GM19455 (cell line): ENCODE results near the gene WDR12.
"Not testable (repeated sequence)": the region's sequence is repeated elsewhere in the genome, so short reads cannot be mapped to it uniquely, and the experiment has no call there.

Experiments
- ATAC-seq: cut with Tn5 transposase; IDR thresholded peaks from one replicate; pipeline ENCODE4 v1.9.1; 2021; ENCODE audit not compliant: unreplicated experiment

Gene WDR12

GRCh38 chr2:202911512-202912341, at the start of gene WDR12, which contains the start of gene CARF:
TSS of gene WDR12 (minus strand) at chr2:202911673. CDS start at chr2:202911476, 197 bp downstream.
TSS of gene CARF (plus strand) at chr2:202912275. CDS start at chr2:202941903, 29,628 bp downstream.
- peak; percentile 79 for ATAC-seq

- ATAC-seq = no peak
These were observed 49.1 kb upstream of the WDR12 start for GRCh38 chr2:202960524-202960923.

- no peak for ATAC-seq
These were observed 39.1 kb upstream of the WDR12 start for GRCh38 chr2:202950592-202950991.

GRCh38 chr2:202949333-202949732, 37.9 kb upstream of the WDR12 start:
- not testable (repeated sequence) for ATAC-seq

GRCh38 chr2:202945497-202945896, 34.0 kb upstream of the WDR12 start:
- ATAC-seq = no peak

DNA sequence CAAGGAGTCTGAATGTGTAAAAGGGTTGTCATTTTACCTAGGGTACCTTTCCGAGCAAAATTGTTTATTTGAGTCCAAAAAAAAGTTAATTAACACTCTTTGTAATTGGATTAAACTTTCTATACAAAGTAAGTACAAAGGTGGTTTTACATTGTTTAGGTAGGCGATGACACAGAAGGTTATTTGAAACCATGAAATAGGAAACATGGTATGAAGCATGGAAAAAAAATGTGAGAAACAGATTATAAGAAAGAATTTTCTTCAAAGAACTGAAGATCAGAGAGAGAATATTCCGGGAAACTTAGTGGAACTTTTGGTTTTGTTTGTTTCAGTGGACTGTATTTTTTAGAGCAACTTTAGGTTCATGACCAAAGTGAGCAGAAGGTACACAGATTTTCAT, 33.3 kb upstream of the WDR12 start:
- no peak for ATAC-seq

DNA sequence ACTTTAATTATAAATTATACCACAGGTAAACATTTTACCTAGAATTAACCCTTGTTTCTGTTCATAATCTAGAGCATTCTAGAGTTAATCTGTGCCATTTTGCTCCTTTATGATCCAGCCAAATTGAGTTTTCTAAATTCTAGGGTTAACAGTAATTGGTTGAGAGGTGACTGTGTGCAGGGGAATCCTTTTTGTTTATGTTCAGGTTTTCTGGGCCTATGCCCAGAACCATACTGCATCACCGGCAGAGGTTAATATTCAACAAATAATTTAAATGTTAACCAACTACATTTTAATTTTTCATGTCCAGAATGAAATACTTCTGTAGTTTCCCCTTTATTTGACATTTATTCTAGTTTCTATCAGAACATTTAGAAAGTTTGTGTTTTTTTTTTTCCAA, 32.9 kb upstream of the WDR12 start:
- ATAC-seq = no peak

GRCh38 chr2:202941771-202942170, 30.3 kb upstream of the WDR12 start:
- no peak for ATAC-seq

GRCh38 chr2:202938960-202939359, 27.5 kb upstream of the WDR12 start:
- ATAC-seq = no peak

- ATAC-seq = no peak
These were observed 23.0 kb upstream of the WDR12 start for GRCh38 chr2:202934456-202934855.

- ATAC-seq = no peak
These were observed 22.5 kb upstream of the WDR12 start for GRCh38 chr2:202933958-202934357.

GRCh38 chr2:202933139-202933510, 21.7 kb upstream of the WDR12 start:
- ATAC-seq = no peak

DNA sequence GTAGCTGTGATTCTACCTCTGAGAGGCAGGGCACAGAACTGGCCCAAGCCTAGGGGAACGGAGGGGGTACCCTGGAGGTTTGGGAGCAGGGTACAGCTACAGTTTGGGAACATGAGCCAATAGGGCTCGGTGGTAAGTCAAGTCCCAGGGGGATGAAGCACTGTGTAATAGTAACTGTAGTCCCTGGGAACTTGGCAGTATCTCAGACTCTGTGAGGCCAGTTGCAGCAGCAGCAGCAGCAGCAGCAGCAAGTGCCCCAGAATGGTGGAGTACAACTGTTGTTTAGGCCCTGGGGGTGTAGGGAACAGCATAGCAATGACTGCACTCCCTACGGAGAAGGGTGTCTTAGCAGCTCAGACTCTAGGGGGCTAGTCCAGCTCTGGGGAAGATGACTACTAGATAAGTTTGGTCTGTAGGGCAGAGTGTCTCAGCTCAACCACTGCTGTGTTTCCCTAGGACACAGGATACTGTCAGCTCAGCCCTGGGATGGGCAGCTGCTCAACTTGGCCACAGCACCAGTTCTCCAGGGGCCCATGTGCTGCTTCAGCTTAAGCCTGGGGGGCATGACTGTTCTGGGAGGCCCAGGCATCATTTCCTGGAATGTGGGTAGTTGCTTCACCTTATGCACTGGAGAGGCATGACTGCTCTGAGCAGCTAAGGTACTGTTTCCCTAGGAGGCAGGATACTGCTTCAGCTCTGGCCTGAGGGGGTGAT, 21.1 kb upstream of the WDR12 start:
- no peak for ATAC-seq

- no peak for ATAC-seq
These were observed 7.4 kb upstream of the WDR12 start for GRCh38 chr2:202918860-202919259.

- peak; percentile 60 for ATAC-seq
These were observed 1.1 kb upstream of the WDR12 start for GRCh38 chr2:202912342-202913201.

DNA sequence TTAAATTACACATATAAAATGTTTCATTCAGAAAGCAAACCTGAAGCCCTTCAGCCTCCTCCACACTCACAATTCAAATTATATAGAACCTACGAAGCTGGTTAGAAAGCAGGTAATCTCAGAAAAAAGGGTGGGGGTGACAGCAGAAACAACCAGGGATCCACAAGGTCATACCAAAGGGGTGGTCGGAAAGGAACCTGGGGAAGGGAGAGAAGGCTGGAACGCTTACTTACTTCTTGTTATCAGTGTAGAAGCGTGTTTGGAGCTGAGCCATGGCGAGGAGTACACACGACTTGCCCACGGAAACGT, 316 bp downstream of the WDR12 start:
- peak; percentile 7 for ATAC-seq

DNA sequence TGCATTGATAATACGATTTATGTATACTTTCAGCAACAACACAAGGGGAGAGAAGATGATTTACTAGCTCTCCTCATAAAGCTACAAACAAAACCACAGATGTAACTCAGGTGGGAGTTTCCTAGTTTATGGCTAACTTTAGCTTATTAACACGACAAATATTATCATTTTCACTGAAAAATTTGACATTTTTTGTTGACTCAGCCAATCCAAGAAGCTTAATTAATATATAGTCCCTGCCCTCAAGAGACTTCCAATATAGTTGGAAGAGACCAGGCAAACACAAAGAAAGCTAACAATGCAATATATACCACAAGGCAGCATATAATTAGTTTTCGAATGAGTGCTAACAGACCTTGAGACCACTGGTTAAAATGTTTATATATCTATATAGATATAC, 775 bp downstream of the WDR12 start:
- ATAC-seq = no peak

DNA sequence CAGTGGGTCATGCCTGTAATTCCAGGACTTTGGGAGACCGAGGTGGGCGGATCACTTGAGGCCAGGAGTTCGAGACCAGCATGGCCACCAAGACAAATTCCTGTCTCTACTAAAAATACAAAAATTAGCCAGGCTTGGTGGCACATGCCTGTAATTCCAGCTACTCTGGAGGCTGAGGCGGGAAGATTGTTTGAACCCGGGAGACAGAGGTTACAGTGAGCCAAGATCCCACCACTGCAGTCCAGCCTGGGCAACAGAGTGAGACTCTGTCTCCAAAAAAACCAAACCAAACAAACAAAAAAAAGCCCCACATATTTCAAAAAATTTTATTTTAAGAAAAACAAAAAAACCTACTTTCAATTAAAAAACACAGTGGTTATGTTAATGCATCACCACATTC, 1.2 kb downstream of the WDR12 start:
- not testable (repeated sequence) for ATAC-seq

DNA sequence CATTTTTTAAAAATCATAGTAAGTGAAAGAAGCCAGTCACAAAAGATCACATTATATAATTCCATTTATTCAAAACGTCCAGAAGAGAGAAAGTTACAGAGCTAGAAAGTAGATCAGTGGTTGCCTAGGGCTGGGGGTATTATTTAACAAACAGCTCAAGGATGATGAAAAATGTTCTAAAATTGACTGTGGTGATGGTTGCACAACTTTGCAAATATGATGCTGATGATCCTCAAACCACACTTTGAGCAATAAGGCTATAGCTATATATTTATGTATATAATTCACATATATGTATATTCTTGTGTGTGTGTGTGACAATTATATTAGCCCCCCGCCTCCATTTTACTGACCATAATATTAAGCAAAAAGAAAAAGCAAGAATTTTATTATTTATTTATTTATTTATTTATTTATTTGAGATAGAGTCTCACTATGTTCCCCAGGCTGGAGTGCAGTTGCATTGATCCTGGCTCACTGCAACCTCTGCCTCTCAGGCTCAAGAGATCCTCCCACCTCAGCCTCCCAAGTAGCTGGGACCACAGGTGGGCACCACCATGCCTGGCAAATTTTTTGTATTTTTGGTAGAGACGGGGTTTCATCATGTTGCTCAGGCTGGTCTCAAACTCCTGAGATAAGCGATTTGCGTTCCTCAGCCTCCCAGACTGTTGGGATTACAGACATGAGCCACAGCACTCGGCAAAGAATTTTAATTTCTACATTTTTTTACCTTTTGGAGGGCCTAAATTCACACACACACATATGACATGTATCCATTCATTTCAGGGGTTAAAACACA, 1.9 kb downstream of the WDR12 start:
- no peak for ATAC-seq

- no peak for ATAC-seq
These were observed 3.3 kb downstream of the WDR12 start for GRCh38 chr2:202908186-202908585.

DNA sequence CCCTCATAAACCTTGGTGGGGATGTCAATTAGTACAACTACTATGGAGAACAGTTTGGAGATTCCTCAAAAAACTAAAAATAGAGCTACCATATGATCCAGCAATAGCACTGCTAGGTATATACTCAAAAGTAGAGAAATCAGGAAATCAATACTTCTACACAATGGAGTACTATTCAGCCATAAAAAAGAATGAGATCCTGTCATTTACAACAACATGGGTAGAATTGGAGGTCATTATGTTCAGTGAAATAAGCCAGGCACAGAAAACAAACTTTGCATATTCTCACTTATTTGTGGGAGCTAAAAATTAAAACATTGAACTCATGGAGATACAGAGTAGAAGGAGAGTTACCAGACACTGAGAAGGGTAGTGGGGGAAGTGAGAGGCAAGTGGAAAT, 6.0 kb downstream of the WDR12 start:
- ATAC-seq = not testable (repeated sequence)
